ENCODE measurements around the gene HNRNPUL1.

HNRNPUL1 gene

GRCh38 chr19:41302624-41303351, 38.6 kb downstream of the HNRNPUL1 start:
- Mint-ChIP-seq H3K9me3 (no peaks in the 10 kb centered on the region), H3K4me3 (peak overlapping the region; percentile 84), H3K27me3 (ENCODE audit: low read depth) (no peaks in the 10 kb centered on the region), H3K36me3 (ENCODE audit: low read depth) (peaks cover 92% of the 10 kb centered on the region), H3K4me1 (ENCODE audit: low read depth) (peaks cover 76% of the 10 kb centered on the region), H3K27ac (peak overlapping the region; percentile 96)
- DNase-seq (ENCODE audit: low spot score): peak; percentile 76

- Mint-ChIP-seq H3K27me3 (ENCODE audit: low read depth) (no peaks in the 10 kb centered on the region), H3K36me3 (ENCODE audit: low read depth) (peaks cover 91% of the 10 kb centered on the region), H3K4me3 (peak overlapping the region; percentile 84), H3K4me1 (ENCODE audit: low read depth) (peaks cover 75% of the 10 kb centered on the region), H3K9me3 (no peaks in the 10 kb centered on the region), H3K27ac (peak overlapping the region; percentile 94)
- DNase-seq (ENCODE audit: low spot score): no peak
Measured at GRCh38 chr19:41303954-41304353, 39.8 kb downstream of the HNRNPUL1 start.

- peak overlapping the region; percentile 94 for H3K27ac Mint-ChIP-seq
- no peaks in the 10 kb centered on the region for H3K27me3 Mint-ChIP-seq (ENCODE audit: low read depth)
- DNase-seq (ENCODE audit: low spot score): no peak
- H3K36me3 Mint-ChIP-seq (ENCODE audit: low read depth): peaks cover 82% of the 10 kb centered on the region
- H3K9me3 Mint-ChIP-seq: no peaks in the 10 kb centered on the region
- peaks cover 70% of the 10 kb centered on the region for H3K4me1 Mint-ChIP-seq (ENCODE audit: low read depth)
- H3K4me3 Mint-ChIP-seq: peak overlapping the region; percentile 84
Measured at GRCh38 chr19:41304706-41305483, 40.7 kb downstream of the HNRNPUL1 start.

- Mint-ChIP-seq H3K27me3 (ENCODE audit: low read depth) (no peaks in the 10 kb centered on the region), H3K27ac (peak overlapping the region; percentile 94), H3K36me3 (ENCODE audit: low read depth) (peaks cover 76% of the 10 kb centered on the region), H3K4me3 (peak overlapping the region; percentile 98), H3K9me3 (no peaks in the 10 kb centered on the region), H3K4me1 (ENCODE audit: low read depth) (peaks cover 65% of the 10 kb centered on the region)
- DNase-seq (ENCODE audit: low spot score): no peak
Measured at GRCh38 chr19:41305927-41306793, 42.0 kb downstream of the HNRNPUL1 start.

GRCh38 chr19:41307090-41307875, 43.1 kb downstream of the HNRNPUL1 start:
- H3K36me3 Mint-ChIP-seq (ENCODE audit: low read depth): peaks cover 75% of the 10 kb centered on the region
- H3K27me3 Mint-ChIP-seq (ENCODE audit: low read depth): no peaks in the 10 kb centered on the region

GRCh38 chr19:41307954-41308449, 43.8 kb downstream of the HNRNPUL1 start:
- Mint-ChIP-seq H3K4me3 (peak overlapping the region; percentile 98), H3K4me1 (ENCODE audit: low read depth) (peaks cover 57% of the 10 kb centered on the region), H3K9me3 (no peaks in the 10 kb centered on the region), H3K36me3 (ENCODE audit: low read depth) (peaks cover 70% of the 10 kb centered on the region), H3K27ac (peak overlapping the region; percentile 94), H3K27me3 (ENCODE audit: low read depth) (no peaks in the 10 kb centered on the region)
- no peak for DNase-seq (ENCODE audit: low spot score)

More at GRCh38 chr19:41307090-41307875, 43.1 kb downstream of the HNRNPUL1 start:
- Mint-ChIP-seq H3K9me3 (no peaks in the 10 kb centered on the region), H3K4me3 (peak overlapping the region; percentile 98), H3K4me1 (ENCODE audit: low read depth) (peaks cover 60% of the 10 kb centered on the region), H3K27ac (peak overlapping the region; percentile 94)
- DNase-seq (ENCODE audit: low spot score): no peak

GRCh38 chr19:41308450-41309179, 44.4 kb downstream of the HNRNPUL1 start:
- Mint-ChIP-seq H3K4me3 (peak overlapping the region; percentile 98), H3K4me1 (ENCODE audit: low read depth) (peaks cover 56% of the 10 kb centered on the region), H3K9me3 (no peaks in the 10 kb centered on the region), H3K36me3 (ENCODE audit: low read depth) (peaks cover 70% of the 10 kb centered on the region), H3K27me3 (ENCODE audit: low read depth) (no peaks in the 10 kb centered on the region), H3K27ac (peak overlapping the region; percentile 94)
- peak; percentile 86 for DNase-seq (ENCODE audit: low spot score)

GRCh38 chr19:41309180-41310032, 45.2 kb downstream of the HNRNPUL1 start:
- H3K36me3 Mint-ChIP-seq (ENCODE audit: low read depth): peaks cover 64% of the 10 kb centered on the region

GRCh38 chr19:41310033-41310831, 46.1 kb downstream of the HNRNPUL1 start, which contains the start of gene CCDC97:
CCDC97 (plus strand) TSS chr19:41310172; CDS start chr19:41310311, 139 bp downstream.
- Mint-ChIP-seq H3K4me1 (ENCODE audit: low read depth) (peaks cover 48% of the 10 kb centered on the region), H3K27me3 (ENCODE audit: low read depth) (no peaks in the 10 kb centered on the region), H3K4me3 (peak within 1 kb of the TSS; percentile 98), H3K27ac (peak within 1 kb of the TSS; percentile 94), H3K9me3 (no peaks in the 10 kb centered on the region), H3K36me3 (ENCODE audit: low read depth) (peaks cover 56% of the 10 kb centered on the region)
- peak; percentile 91 for DNase-seq (ENCODE audit: low spot score)

More at GRCh38 chr19:41309180-41310032, 45.2 kb downstream of the HNRNPUL1 start:
- H3K9me3 Mint-ChIP-seq: no peaks in the 10 kb centered on the region
- no peaks in the 10 kb centered on the region for H3K27me3 Mint-ChIP-seq (ENCODE audit: low read depth)
- H3K4me1 Mint-ChIP-seq (ENCODE audit: low read depth): peaks cover 51% of the 10 kb centered on the region
- peak overlapping the region; percentile 94 for H3K27ac Mint-ChIP-seq
- DNase-seq (ENCODE audit: low spot score): no peak
- peak overlapping the region; percentile 98 for H3K4me3 Mint-ChIP-seq

GRCh38 chr19:41311072-41311471, 46.9 kb downstream of the HNRNPUL1 start:
- Mint-ChIP-seq H3K27me3 (ENCODE audit: low read depth) (no peaks in the 10 kb centered on the region), H3K4me1 (ENCODE audit: low read depth) (peaks cover 45% of the 10 kb centered on the region), H3K36me3 (ENCODE audit: low read depth) (peaks cover 50% of the 10 kb centered on the region), H3K4me3 (peak overlapping the region; percentile 98), H3K27ac (peak overlapping the region; percentile 94), H3K9me3 (no peaks in the 10 kb centered on the region)
- DNase-seq (ENCODE audit: low spot score): no peak

GRCh38 chr19:41311613-41312012, 47.4 kb downstream of the HNRNPUL1 start:
- H3K27me3 Mint-ChIP-seq (ENCODE audit: low read depth): no peaks in the 10 kb centered on the region
- H3K36me3 Mint-ChIP-seq (ENCODE audit: low read depth): peaks cover 51% of the 10 kb centered on the region
- no peaks in the 10 kb centered on the region for H3K9me3 Mint-ChIP-seq
- peak overlapping the region; percentile 98 for H3K4me3 Mint-ChIP-seq
- no peak for DNase-seq (ENCODE audit: low spot score)
- peak overlapping the region; percentile 71 for H3K27ac Mint-ChIP-seq
- peaks cover 40% of the 10 kb centered on the region for H3K4me1 Mint-ChIP-seq (ENCODE audit: low read depth)
